KBM-7 (cell line): ENCODE measurements around the gene DENND1B.
"Not testable (repeated sequence)": the region's sequence is repeated elsewhere in the genome, so short reads cannot be mapped to it uniquely, and the experiment has no call there.

ENCODE experiments used
- DNase-seq: peaks from one replicate; pipeline ENCODE4 v3.0.0-alpha.2; 2015
- in situ Hi-C: fragments of 300-500 bp; cut with MboI; formaldehyde crosslinking; loops from 2 replicates; pipeline ENCODE4 v1.14.3; 2020; ENCODE audit warnings: low sequenced_read_pairs, low pct_unique_long_range_greater_than_20kb, mixed read lengths

Gene DENND1B

DNA sequence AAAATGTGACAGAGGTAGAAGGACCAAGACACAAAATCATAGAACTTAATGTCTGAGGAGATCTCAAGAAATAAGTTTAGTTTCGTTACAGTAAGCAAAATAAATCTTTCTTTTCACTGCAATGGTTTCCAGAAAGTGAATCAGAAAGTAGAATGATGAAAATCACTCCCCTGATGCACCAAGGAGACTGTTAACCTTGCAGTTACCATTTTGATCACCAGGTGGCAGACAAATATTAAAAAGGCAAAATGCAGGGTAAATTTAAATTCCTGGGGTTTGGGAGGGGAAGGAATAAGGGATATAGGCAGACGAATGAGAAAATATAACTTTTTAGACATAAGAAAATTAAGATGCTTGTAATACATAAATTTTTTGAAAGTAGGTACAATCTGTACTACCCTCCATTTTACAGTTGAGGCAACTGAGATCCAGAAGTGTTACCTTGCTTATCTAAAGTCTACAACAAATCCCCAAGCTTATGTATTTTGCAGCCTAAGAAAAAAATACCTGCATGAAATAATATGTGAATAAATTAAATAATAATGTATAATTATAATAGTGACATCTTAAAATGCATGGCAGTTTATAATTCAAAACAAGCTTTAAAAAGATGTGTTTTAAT lies 254.1 kb downstream of the DENND1B start:
- in situ Hi-C loops = no loop called here
- peak; percentile 65 for DNase-seq

DNA sequence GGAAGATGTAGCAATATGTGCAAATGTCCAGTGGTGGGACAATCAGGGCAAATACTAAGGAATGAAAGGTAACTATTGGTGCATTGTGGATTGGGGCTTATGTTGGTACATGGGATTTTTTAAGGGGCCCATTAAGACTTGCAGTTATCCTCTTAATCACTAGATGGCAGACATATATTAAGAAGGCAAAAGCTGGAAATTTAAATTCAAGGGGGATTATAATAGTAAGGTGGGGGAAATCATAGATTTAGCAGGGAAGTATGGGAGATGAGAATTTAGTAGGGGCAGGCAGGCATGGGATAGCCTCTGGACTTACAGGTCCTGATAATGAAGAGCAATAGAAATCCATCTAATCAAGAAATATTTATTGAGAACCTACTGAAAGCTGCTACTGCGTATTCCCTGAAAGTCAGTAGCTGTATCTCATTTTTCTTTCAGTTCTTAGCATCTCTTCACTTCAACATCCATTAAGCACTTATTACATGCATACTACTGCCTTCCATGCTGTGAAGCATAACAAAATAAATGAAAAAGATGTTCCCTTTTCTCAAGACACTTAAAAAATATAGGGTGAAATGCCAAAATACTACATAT lies 255.4 kb downstream of the DENND1B start:
- in situ Hi-C loops = no loop called here
- DNase-seq = peak; percentile 56

- in situ Hi-C loops = no loop called here
- no peak for DNase-seq
Observed at GRCh38 chr1:197515421-197515820, 259.9 kb downstream of the DENND1B start.

DNA sequence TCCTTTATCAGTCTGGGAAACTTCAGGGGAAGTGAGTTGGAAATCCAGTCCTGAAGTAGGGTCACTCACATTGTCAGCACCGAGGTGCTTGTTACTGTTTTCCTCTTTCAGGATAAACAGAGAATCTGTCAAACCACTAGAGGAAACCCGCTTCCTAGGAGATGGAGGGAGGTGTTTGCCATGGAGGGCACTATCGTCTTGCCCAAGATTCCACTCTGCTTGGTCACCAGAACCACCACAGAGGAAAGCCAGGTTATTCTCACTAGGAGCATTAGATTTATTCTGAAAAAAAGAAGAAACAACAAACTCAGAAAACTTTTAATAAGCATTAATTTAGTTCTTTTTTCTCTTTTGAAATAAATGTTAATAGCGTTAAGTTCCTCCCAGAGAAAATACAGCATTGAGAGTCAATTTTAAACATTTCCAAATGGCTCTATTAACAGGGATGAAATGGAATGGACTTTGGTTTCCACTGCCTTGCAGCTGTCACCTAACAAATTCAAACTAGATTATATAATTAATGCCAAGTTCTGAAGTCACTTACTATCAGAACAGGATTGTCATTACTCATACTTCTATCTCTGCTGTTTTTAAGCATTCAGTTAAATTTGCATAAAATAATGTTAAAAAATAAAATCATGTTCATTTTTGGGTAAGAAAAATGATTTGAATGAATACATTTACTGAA lies 264.4 kb downstream of the DENND1B start:
- no peak for DNase-seq

GRCh38 chr1:197496722-197497121 lies 278.6 kb downstream of the DENND1B start:
- in situ Hi-C loops = no loop called here
- DNase-seq = no peak

More for the DNA sequence above, 264.4 kb downstream of the DENND1B start:
- in situ Hi-C loops = no loop called here

DNA sequence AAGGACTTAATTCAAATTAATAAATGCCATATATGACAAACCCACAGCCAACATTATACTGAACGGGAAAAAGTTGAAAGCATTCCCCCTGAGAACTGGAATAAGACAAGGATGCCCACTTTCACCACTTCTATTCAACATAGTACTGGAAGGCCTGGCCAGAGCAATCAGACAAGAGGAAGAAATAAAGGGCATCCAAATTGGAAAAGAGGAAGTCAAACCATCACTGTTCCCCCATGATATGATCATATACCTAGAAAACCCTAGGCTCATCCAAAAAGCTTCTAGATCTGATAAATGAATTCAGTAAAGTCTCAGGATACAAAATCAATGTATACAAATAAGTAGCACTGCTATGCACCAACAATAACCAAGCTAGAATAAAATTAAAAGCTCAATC lies 283.8 kb downstream of the DENND1B start:
- in situ Hi-C loops = not testable (repeated sequence)
- DNase-seq = peak; percentile 4

DNA sequence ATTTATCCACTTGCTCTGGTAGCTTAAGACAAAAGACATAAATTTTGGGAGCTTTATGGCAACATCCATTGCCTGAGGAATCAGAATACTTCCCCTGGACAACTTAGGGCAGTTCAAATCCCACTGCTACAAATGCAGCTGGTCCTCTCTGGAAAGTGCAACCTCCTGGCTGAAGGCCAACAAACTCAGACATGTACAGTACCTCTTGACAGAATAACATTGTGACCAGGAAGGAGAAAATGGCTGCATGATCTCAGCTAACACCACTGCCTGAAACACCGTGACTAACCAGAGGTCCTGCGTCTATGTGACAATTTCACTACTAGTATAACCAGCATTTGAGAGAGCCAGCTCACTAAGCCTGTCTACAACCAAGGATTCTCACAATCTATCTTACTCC lies 288.3 kb downstream of the DENND1B start:
- in situ Hi-C loops = no loop called here

GRCh38 chr1:197485790-197486189 lies 289.5 kb downstream of the DENND1B start:
- in situ Hi-C loops = no loop called here
- peak; percentile 14 for DNase-seq

More for the DNA sequence above, 288.3 kb downstream of the DENND1B start:
- peak; percentile 3 for DNase-seq

DNA sequence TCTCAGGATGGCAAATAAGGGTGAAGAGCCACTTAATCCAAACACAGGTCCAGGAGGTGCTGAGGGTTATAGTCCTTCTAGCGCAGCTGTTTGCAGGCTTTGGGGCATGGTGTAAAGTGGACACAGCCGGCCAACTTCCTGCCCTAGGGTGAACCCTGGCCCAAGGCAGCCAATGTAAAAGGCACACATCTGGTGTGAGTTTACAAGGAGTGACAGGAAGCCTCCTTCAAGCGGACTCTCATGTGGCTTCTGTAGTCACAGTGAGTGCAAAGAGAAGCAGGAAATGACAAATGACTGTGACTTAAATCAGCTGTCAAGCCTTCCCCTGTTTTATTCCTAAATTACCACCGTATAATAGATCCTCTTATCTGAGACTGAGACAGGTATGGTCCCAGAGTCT lies 294.2 kb downstream of the DENND1B start:
- peak; percentile 63 for DNase-seq
- in situ Hi-C loops = no loop called here

- in situ Hi-C loops = no loop called here
Observed at GRCh38 chr1:197480446-197480845, 294.8 kb downstream of the DENND1B start.

DNA sequence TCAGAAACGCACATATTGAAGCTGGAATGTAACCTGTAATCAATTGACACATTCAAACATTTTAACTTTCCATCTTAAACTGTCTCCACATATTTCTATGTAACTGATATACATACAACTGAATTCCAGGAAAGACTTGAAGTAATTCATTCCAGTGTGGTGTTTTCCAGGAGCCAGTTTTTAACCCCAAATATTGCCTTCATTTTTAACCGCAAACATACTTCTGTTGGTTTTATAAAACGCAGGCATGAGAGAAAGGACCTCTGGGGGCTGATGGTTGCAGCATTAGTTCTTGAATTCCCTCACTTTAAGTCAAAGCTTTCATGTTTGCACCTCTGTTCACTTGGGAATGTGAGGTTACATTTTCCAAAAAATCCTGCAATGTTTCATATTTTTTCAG lies 303.1 kb downstream of the DENND1B start:
- in situ Hi-C loops = no loop called here
- no peak for DNase-seq

More at GRCh38 chr1:197480446-197480845, 294.8 kb downstream of the DENND1B start:
- DNase-seq = no peak

DNA sequence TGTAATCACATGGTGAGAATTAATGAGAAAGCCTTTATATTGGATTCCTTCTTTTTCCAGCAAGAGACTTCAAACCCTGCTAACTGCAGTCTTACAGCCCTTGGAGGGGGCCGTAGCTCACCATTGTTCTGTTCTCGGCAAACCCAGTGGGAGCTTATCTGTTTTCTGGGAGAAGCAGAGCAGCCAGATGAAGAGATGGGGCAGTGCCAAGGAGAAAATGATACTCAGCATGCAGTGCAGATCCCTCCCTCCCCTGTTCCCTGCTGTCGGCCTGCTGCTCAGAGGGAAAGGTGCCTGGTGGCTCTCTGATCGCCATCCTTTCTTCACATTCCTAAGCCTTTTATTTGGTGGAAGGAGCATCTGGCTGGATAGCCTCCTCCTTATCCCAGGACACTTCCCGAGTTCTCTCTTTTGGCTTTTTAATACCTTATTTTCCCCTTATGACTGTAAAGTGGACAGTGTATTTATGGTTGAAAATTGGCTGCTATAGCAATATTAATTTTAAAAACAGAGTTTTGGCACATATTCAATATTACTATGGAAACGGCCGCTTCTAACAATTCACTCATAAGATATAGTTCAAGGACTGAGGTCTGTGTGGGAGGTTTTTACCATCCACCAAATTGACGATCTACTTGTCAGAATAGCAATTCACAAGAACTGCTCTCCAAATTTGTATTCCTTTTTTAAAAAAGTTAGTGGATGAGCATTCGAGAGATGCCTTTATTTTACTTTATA lies 303.9 kb downstream of the DENND1B start:
- DNase-seq = no peak
- in situ Hi-C loops = no loop called here

- DNase-seq = no peak
- in situ Hi-C loops = no loop called here
Observed at GRCh38 chr1:197470330-197470729, 304.9 kb downstream of the DENND1B start.

GRCh38 chr1:197469620-197470210 lies 305.6 kb downstream of the DENND1B start:
- in situ Hi-C loops = no loop called here
- peak; percentile 71 for DNase-seq

GRCh38 chr1:197468543-197469175 lies 306.6 kb downstream of the DENND1B start:
- in situ Hi-C loops = no loop called here
- peak; percentile 56 for DNase-seq

DNA sequence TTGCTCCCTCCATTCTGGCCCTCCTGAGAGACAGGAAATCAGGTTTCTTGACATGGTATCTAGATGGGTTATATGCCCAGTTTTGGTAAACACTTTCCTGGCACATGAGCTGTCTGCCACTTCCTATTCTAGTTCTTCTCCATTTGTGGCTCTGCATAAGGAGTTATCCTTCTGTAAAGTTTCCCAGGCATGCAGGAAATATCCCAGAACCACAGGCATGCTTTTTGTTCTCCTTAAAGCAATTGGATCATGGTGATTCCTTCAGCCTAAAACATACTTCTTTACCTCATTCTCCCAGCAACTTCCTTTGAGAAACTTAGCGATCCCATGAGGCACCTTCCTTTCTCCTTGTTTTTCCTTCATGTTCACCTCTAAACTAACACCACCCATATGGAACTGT lies 307.4 kb downstream of the DENND1B start:
- DNase-seq = no peak
- in situ Hi-C loops = no loop called here

DNA sequence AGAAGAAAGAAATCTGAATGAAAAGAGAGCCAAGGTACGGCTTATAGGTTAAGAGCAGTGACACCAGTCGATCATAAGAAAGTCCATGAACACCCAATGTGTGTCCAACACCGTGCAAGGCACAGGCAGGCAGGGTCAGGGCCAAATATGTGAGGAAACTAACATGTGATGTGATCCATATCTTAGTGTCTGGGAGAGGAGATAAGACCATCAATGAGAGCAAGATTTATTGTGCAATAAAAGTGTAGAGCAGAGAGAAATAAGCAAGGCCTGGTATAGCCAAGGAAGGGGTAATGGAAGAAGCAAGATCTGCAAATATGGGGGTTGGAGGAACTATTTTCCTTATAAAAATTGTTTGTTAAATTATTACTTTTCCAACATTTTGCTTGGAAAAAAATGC lies 308.5 kb downstream of the DENND1B start:
- DNase-seq = no peak
- in situ Hi-C loops = no loop called here

DNA sequence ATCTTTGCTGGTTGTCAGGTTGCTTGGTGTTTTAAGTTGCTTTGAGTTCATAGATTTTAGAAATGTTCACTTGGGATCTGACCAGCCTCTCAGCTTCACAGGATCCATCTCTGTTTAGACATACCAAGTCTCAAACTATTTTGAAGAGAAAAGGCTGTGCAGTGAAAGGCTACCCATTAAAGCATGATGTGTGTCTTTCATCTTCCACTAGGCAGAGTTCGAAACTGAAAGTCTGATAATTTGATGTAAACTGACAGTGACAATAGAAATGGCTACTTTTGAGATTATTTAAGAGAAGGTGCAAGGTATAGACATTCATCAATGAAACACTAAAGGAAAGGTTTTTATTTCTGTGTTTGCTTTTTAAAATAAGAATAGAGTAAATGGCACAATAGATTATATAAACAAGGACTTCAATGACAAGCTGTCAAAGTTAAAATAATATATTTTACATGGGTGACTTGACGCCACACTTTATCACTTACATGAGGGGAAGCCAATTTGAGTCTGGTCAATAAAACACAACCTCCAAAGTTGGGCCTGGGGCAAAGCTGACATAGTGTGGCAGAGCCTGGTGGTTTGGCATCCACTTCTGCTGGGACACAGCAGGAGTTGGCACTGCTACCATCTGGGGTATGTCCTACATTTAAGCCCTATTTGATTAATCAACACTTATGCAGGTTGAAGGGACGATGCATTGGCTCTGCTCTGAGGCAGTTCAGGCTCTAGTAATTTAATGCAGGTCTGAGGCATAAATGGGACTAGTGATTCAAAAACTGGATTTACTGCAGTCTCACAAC lies 309.6 kb downstream of the DENND1B start:
- in situ Hi-C loops = no loop called here
- no peak for DNase-seq
